ENCODE measurements around the gene SND1. TPM values are rescaled to one million over a fixed set of nuclear protein-coding genes. Genes with fewer than 3 reads are reported as not detected.

Gene SND1
- total and polyA plus RNA-seq, 2 of the 4 experiments (the other 2 are of a cell fraction): 154 to 294 TPM

DNA sequence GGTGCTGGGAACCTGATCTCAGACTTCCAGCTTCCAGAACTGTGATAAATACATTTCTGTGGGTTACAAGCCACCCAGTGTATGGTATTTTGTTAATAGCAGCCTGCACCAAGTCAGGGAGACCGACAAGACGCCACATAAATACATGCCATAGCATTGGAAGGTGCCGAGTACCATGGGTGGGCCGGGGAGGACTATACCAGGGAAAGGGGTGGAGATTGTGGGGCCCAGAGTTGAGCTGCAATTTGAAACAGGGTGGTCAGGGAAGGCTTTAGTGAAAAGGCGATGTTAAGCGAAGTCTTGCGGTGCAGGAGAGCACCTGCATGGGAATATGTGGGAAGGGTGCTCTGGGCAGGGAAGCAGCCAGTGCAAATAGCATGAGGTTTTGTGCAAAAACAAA lies 468.1 kb downstream of the SND1 start:
- ChIA-PET CTCF (no interaction called here), POLR2A (ENCODE audit: unreplicated experiment) (no interaction called here)
- Histone ChIP-seq H3K9me1 (ENCODE audit: insufficient read depth, low read length) (0 out of 2 replicates have a peak, but pooled peaks cover 6% of the 10 kb centered on the region), H3K4me2 (ENCODE audit: low read depth, low read length) (no peak overlapping the region), H3K4me3 (ENCODE audit: insufficient read depth, low read depth, low read length) (no peak overlapping the region), H3K56ac (ENCODE audit: extremely low read depth, insufficient read depth, low read length) (no peak overlapping the region), H4K20me1 (ENCODE audit: insufficient read depth, low read length) (no peaks in the 10 kb centered on the region; the same call in 1 of the 2 replicates), H2BK20ac (ENCODE audit: low read depth, low read length) (no peak overlapping the region), H3K9ac (ENCODE audit: low read depth, low read length) (no peak overlapping the region), H3K4ac (ENCODE audit: low read depth, low read length) (no peak overlapping the region), H3K18ac (ENCODE audit: low read depth, low read length) (no peak overlapping the region), H2AK5ac (ENCODE audit: low read depth, low read length) (no peak overlapping the region), H4K8ac (ENCODE audit: low read depth in 2 of 2, low read length in 2 of 2) (no peak overlapping the region), H3K23ac (ENCODE audit: low read depth, low read length) (no peak overlapping the region), H4K91ac (ENCODE audit: insufficient read depth, low read depth, low read length) (no peak overlapping the region), H3K27ac (ENCODE audit: insufficient read depth, low read length) (no peak overlapping the region), H3K4me1 (ENCODE audit: control insufficient read depth, insufficient read depth, low read length) (no peaks in the 10 kb centered on the region; the same call in 1 of the 2 replicates), H3K79me1 (ENCODE audit: low read depth in 1 of 2, low read length in 2 of 2) (no peaks in the 10 kb centered on the region), H4K5ac (ENCODE audit: low read depth, low read length) (no peak overlapping the region), H2BK120ac (ENCODE audit: low read depth, low read length) (no peak overlapping the region), H2AFZ (replicated peaks; ENCODE audit: low read length, poor library complexity) (no peak overlapping the region), H3K27me3 (ENCODE audit: control insufficient read depth, insufficient read depth, low read length) (peaks cover 46% of the 10 kb centered on the region), H3K9me3 (ENCODE audit: control insufficient read depth, insufficient read depth, low read length) (0 out of 2 replicates have a peak, but pooled peaks cover 2% of the 10 kb centered on the region), H2BK5ac (ENCODE audit: low read depth, low read length, poor library complexity, severe bottlenecking) (no peak overlapping the region), H3K14ac (replicated peaks; ENCODE audit: low read depth, low read length) (no peak overlapping the region), H3K36me3 (ENCODE audit: control insufficient read depth, insufficient read depth, low read length) (no peaks in the 10 kb centered on the region), H2AK9ac (replicated peaks; ENCODE audit: low read depth, low read length, poor library complexity) (no peak overlapping the region), H2BK15ac (ENCODE audit: low read depth, low read length) (no peak overlapping the region)
- no TSS peak for BruUV-seq (replicated peaks)
- dilution Hi-C loops (cut with HindIII; ENCODE audit: low sequenced_read_pairs, unreplicated experiment) (no loop called here), in situ Hi-C loops (cut with MboI; ENCODE audit: low sequenced_read_pairs) (no loop called here), intact Hi-C loops (cut with micrococcal nuclease) (no loop called here)
- no peak for TF ChIP-seq RFX5 (IDR thresholded peaks at IDR 0.05; ENCODE audit: low read depth, low read length)
- no peak for TF ChIP-seq CHD1 (IDR thresholded peaks at IDR 0.05; ENCODE audit: low read depth, low read length)
- TF ChIP-seq POLR2A (IDR thresholded peaks at IDR 0.05; ENCODE audit: low read depth, low read length): no peak
- ATAC-seq (ENCODE audit: low read depth): no peak
- 81% methylated on average over 3 of the region's 7 CpGs; no CpG with 5 or more reads in 1 of the 2 experiments for WGBS, 2 experiments (ENCODE audit: extremely low coverage in 2 of 2, insufficient read length in 1 of 2)
- DNase-seq: no peak
